ENCODE measurements around the gene C11orf65.

C11orf65 gene, protein sequence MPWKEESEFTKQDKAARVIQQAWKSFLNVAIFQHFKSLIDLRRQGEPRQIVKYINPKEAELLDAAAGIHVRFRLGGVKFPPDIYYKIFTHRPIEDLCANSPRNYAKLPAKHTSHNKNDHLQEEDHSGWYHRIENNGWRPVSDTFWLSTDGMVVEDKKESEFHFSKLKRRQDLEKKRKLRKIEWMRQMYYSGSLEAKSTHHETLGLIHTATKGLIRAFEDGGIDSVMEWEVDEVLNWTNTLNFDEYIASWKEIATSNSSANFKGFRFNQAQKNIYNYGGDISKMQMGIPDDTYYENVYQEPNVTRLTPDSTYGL

DNA sequence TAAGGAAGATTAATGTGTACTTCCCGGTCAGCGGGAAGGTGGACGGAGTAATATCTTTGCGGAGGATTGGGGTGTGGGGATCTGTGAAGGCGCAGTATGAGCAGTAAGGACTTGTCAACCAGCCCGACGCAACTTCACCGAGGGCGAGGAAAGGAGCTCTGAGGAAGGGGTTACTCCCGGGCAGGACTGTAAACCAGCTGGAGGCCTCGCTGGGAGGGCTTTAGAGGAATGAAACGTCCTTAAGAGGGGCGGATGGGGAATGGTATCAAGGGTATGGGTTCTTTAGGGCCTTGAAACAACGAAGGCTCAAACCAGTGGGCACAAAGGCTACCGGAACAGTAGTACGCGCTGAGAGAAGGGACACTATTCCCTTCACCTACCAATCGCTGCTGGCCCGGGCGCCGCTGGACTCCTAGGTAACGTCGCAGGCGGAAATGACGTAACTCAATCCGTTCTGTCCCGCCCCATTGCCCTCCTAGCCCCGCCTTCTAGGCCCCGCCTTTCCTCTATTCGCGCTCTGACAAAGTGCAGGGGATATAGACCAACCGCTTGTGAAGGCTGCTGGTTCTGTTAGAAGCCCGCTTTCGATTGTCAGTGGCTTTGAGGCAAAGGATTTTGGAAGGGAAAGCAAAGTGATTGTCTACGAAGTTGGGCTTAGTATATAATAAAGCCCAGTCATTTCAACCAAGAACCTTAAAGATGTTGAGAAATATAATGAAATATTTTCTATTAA lies at the start of gene C11orf65:
Gene C11orf65, minus strand, starts transcription at position 439 of the 733 bp plus-strand sequence. CDS start 5,970 bp downstream, outside the sequence.
- DNase-seq (ENCODE audit: low spot score), result peak; percentile 94

DNA sequence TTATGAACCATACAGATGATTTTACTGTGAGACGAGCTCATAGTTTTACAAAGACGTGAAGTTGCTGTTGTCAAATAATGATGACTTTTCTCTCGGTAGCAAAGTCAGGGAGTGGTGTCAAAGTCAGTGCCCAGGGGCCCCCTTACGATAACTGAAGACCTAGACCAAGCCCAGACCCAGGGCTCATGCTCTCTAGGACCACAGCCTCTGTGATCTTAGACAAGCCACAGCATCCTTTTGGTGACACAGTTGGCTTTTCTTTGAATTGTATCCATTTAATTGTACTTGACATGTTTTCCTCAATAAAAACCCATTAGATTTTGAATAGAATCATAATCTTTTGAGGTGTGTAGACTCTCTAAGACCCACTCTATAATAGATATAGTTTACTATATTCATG lies 48.8 kb upstream of the C11orf65 start:
- no peak for DNase-seq (ENCODE audit: low spot score)

DNA sequence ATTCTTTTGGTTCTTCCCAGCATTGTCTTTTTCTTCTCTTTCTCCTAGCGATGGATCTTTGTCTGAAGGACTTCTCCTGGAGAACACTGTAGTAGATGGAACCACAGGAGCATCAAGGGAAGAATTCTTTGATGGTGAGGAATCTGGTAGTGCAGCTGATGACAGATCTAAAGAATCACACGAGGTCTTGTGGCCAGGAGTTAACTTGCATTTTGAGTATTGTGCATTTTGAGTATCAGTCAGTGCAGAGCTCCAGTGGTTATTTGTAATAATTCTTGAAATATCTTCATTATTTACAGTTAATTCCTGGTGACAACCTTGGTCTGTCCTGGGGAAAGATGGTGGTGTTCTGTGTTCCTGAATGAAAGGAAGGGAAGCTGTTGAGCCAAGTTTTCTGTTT lies 45.4 kb upstream of the C11orf65 start:
- DNase-seq (ENCODE audit: low spot score), result no peak

GRCh38 chr11:108511851-108512474 lies 44.6 kb upstream of the C11orf65 start:
- no peak for DNase-seq (ENCODE audit: low spot score)

GRCh38 chr11:108508653-108509593 lies 41.6 kb upstream of the C11orf65 start:
- DNase-seq (ENCODE audit: low spot score), result no peak

DNA sequence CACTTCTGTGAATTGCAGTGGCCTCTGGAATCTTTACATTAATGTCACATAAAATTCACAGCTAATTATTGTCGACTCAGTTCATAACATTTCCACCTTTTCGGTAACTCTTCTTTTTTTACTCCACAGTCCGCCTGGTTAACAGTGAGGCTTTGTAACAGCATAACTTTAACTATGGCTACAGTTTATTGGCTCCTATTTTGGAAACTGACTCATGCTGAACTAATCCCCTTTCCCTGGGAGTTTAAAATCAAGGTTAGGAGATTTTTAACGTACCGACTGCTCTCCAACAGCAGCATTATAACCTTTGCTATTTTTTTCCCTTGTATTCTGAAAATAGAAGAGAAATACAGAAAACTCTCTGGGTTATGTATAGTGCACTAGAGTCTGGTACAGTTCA lies 34.1 kb upstream of the C11orf65 start:
- no peak for DNase-seq (ENCODE audit: low spot score)

DNA sequence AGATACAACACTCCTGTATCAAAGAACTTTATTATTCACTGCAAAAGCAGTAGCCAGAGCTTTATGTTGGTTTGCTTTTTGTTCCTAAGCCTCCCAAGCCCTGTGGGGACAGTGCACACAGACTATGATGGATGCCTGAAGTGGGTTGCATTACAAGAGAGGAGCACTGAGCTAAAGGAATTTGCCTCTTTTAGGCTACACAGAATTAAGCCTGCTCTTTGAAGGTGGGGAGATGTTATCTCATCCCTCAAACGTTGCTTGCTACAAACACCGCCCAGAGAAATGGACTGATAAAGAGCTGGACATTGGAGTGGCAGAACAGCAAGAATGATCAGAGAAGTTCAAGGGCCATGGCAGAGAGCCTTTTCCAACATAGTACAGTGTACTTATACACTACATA lies 33.4 kb upstream of the C11orf65 start:
- no peak for DNase-seq (ENCODE audit: low spot score)

DNA sequence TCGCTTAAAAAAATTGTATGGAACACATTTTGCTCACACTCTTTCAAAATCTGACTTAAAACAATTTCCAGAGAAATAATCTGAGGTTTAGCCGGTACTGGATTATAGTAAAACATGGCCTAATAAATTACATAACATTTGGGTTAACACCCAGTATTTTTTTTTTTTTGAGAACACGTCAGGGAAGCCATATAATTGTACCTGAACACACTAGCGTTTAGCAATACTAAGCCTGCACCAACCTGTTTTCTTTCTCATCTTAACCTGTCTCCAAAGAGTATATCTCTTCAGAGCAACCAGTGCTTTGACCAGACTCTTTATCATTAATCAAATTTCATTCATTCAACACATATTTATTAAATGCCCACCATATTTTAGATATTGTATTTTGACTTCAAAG lies 32.8 kb upstream of the C11orf65 start:
- no peak for DNase-seq (ENCODE audit: low spot score)

GRCh38 chr11:108498816-108499408 lies 31.6 kb upstream of the C11orf65 start:
- DNase-seq (ENCODE audit: low spot score), result no peak

DNA sequence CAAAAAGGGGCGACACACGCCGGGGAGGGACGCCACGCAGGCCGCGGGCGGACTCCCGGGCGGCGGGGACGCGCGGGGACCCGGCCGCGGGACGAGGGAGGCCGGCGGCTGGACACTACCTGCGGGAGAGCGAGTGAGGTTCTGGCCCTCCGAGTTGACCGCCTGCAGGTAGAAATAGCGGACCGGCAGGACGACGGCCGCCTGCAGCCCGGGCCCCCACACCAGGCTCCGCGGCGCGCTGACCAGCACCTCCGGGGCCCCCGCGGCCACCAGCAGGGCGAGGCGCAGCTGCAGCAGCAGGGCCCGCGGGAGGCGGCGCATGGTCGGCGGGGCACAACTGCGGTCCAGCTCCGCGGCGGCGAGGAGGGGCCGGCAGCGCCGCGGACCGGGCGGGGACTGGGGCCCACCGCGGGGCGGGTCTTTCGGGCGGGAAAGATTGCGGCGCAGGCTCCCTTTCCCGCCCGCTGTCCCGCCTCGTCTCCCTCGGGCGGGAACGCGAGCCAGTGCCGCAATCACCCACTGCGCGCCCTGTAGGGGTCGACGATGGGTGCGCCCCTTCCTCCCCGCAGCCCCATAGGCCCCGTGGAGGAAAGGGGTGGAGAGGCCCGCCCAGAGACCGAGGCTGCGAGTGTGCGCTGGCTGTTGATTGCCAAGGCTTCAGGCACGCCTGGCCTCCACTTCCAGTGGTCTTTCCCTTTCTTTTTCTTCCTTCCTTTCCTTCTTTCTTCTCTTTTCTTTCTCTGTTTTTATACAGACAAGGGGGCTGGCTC lies 30.9 kb upstream of the C11orf65 start, which contains the start of gene POGLUT3:
Gene POGLUT3, minus strand, starts transcription at position 339 of the 770 bp plus-strand sequence. Its CDS starts 18 bp downstream, at position 321.
- no peak for DNase-seq (ENCODE audit: low spot score)

DNA sequence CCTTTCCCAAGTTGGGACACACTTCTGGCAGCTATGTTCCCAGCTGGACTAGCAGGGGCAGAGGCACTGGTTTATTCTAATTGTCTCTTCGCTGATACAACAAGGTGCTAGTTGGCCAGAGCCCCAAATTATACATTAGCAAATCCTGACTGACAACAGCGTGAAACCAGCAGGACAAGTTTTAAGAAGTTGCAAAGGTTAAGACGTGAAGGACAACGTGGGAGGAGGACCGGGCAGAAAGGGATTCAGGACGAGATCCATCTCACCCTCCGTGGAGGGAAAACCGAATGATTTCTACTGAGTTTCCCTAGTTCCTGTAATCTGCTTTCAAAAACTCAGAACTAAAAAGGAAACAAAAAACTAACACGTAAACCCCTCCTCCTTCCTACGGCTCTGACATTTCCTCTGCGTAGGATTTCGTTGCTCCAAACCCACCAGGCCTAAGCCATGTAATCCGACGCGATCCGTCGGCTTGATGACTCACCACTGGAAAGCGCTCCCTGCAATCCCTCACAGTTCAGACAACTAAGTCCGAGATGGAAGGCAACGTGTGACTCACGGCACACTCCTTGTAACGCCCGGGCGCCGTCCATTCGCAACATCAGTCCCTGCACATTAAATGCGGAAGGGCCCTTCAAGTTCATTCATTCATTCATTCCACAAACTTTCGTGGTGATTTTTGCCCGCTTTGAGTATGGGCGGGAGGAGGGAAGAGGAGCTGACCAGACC lies 30.2 kb upstream of the C11orf65 start:
- peak; percentile 59 for DNase-seq (ENCODE audit: low spot score)

- no peak for DNase-seq (ENCODE audit: low spot score)
Observed at GRCh38 chr11:108496643-108497256, 29.4 kb upstream of the C11orf65 start.

DNA sequence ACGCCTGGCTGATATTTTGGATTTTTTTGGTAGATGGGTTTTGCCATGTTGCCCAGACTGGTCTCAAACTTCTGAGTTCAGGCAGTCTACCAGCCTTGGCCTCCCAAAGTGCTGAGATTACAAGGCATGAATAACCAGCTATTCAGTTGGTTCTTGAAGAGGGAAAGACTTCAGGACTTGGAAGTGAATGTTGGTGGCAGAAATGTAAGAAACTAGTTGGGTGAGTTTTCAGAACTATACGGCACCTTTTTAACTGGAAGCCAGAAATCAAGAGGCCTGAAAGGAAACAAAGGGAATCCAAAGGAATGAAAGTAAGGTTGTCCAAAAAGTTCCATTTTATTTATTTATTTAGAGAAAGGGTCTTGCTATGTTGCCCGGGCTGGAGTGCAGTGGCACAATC lies 28.0 kb upstream of the C11orf65 start:
- DNase-seq (ENCODE audit: low spot score), result no peak

- no peak for DNase-seq (ENCODE audit: low spot score)
Observed at GRCh38 chr11:108494182-108494581, 26.9 kb upstream of the C11orf65 start.

GRCh38 chr11:108491936-108492335 lies 24.6 kb upstream of the C11orf65 start:
- no peak for DNase-seq (ENCODE audit: low spot score)

DNA sequence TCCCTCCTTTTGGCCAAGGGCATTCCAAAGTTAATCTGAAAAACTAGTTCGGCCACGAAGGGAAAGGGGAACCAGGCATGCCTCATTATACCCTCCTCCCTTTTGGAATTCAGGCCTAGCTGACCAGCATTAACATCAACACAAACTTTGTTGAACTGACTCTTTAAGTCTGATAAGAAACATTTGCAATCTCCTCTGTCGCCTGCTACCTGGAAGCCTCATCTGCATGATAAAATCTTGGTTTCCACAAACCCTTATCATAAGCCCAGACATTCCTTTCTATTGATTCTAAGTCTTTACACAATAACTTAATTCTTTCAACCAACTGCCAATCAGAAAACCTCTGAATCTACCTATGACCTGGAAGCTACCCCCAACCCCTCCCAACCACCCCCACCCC lies 19.5 kb upstream of the C11orf65 start:
- DNase-seq (ENCODE audit: low spot score), result no peak

DNA sequence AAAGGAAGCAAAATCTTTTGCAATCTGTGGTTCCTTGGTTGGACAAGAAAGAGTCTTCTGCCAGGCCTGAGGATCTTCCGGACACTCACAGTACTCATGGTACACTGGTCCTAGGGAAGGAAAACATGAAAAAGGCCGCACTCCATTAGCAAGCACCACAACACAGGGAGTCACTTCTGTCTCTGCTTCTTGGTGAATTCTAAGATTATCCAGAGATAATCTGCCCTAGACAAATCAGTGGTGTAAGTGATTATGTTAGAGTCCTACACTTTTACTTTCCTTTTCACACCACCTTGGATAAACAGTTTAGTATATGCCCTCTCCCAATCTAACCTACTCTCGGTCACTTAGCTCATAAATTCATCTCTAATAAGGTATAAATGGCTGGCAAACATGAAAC lies 19.0 kb upstream of the C11orf65 start:
- no peak for DNase-seq (ENCODE audit: low spot score)

DNA sequence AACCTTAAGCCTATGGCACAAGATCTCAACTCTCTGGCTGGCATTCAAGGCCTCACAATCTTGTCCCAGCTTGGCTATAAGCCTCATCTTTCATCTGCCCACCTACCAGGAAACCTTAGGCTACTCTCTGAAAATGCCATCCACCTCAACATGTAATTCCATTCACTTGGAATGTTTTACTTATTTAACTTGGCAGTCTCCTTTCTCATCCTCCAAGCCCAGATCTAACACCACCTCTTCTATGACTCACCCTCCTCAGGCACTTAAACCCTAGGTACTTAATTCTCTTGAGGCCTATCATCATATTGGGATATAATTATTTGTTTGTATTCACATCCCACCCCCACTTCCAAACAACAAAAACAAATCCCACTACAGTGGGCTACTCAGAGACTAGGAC lies 15.8 kb upstream of the C11orf65 start:
- no peak for DNase-seq (ENCODE audit: low spot score)

- DNase-seq (ENCODE audit: low spot score), result no peak
Observed at GRCh38 chr11:108474664-108475463, 7.5 kb upstream of the C11orf65 start.
